Posterior cingulate gyrus (tissue), 11 donors: Measurements from ENCODE around the gene NUP205.

Source experiments
- DNase-seq, 10 donors: peaks; one replicate each; pipeline versions ENCODE4 v3.0.0 to v3.0.0-alpha.2; 2020 to 2021; ENCODE audit warnings: mixed read lengths in 3 of 10
- intact Hi-C: fragments of 100-400 bp; cut with DNase I; formaldehyde crosslinking; loops from one replicate; pipeline ENCODE4 v1.15.1; 2023

The NUP205 gene

GRCh38 chr7:135541029-135541428 is 16.7 kb upstream of the NUP205 start:
- DNase-seq, result no peak

GRCh38 chr7:135550196-135550595 is 7.5 kb upstream of the NUP205 start:
- intact Hi-C loops, result no loop called here

More at GRCh38 chr7:135541029-135541428, 16.7 kb upstream of the NUP205 start:
- intact Hi-C loops, result no loop called here

GRCh38 chr7:135552148-135552547 is 5.6 kb upstream of the NUP205 start:
- intact Hi-C loops, result no loop called here
- no peak for DNase-seq

More at GRCh38 chr7:135550196-135550595, 7.5 kb upstream of the NUP205 start:
- DNase-seq, result no peak

- intact Hi-C loops, result no loop called here
- DNase-seq, result no peak
These were observed 4.4 kb upstream of the NUP205 start for GRCh38 chr7:135553346-135553745.

GRCh38 chr7:135558337-135558767 is 635 bp downstream of the NUP205 start:
- DNase-seq, result peak in 9 of 10 donors; percentile 20 to 92 (median 51)
- intact Hi-C loops, result no loop called here

GRCh38 chr7:135558881-135559280 is 1.2 kb downstream of the NUP205 start:
- intact Hi-C loops, result no loop called here
- no peak for DNase-seq

- intact Hi-C loops, result no loop called here
- no peak for DNase-seq
These were observed 2.9 kb downstream of the NUP205 start for GRCh38 chr7:135560631-135561030.

- no peak for DNase-seq
- intact Hi-C loops, result no loop called here
These were observed 5.0 kb downstream of the NUP205 start for GRCh38 chr7:135562720-135563119.

GRCh38 chr7:135571834-135572233 is 14.1 kb downstream of the NUP205 start:
- intact Hi-C loops, result no loop called here
- DNase-seq, result no peak

- intact Hi-C loops, result no loop called here
These were observed 15.8 kb downstream of the NUP205 start for GRCh38 chr7:135573541-135573940.

GRCh38 chr7:135575296-135575695 is 17.6 kb downstream of the NUP205 start:
- no peak for DNase-seq
- intact Hi-C loops, result no loop called here

More at GRCh38 chr7:135573541-135573940, 15.8 kb downstream of the NUP205 start:
- no peak for DNase-seq

- intact Hi-C loops, result no loop called here
- no peak for DNase-seq
These were observed 20.9 kb downstream of the NUP205 start for GRCh38 chr7:135578569-135578968.

GRCh38 chr7:135584362-135585353 is 26.9 kb downstream of the NUP205 start:
- intact Hi-C loops, result no loop called here

GRCh38 chr7:135597181-135597925 is 39.6 kb downstream of the NUP205 start:
- DNase-seq, result no peak
- intact Hi-C loops, result no loop called here

More at GRCh38 chr7:135584362-135585353, 26.9 kb downstream of the NUP205 start:
- no peak for DNase-seq

GRCh38 chr7:135597926-135598305 is 40.2 kb downstream of the NUP205 start:
- DNase-seq, result peak in 2 of 10 donors; percentile 16 to 31
- intact Hi-C loops, result no loop called here

GRCh38 chr7:135599471-135599870 is 41.8 kb downstream of the NUP205 start:
- intact Hi-C loops, result no loop called here
- no peak for DNase-seq

- no peak for DNase-seq
- intact Hi-C loops, result no loop called here
These were observed 42.5 kb downstream of the NUP205 start for GRCh38 chr7:135600226-135600625.

GRCh38 chr7:135601182-135601581 is 43.5 kb downstream of the NUP205 start:
- intact Hi-C loops, result no loop called here
- DNase-seq, result no peak

GRCh38 chr7:135602304-135602703 is 44.6 kb downstream of the NUP205 start:
- peak in 1 of 10 donors; percentile 17 for DNase-seq
- intact Hi-C loops, result no loop called here

GRCh38 chr7:135616136-135616535 is 58.4 kb downstream of the NUP205 start:
- intact Hi-C loops, result no loop called here
- DNase-seq, result no peak

- DNase-seq, result no peak
- intact Hi-C loops, result no loop called here
These were observed 60.1 kb downstream of the NUP205 start for GRCh38 chr7:135617781-135618180.
